A673 (cell line): Measurements from ENCODE around the gene FBXL2.

Source experiments
- EZH2 ChIP-seq: fragments of 200-600 bp; sonication (generic); IDR thresholded peaks from 2 replicates; pipeline ENCODE4 v1.6.1; 2017; ENCODE audit warnings: borderline replicate concordance, low read depth, mild to moderate bottlenecking, mixed read lengths, antibody characterized with exemption, low read length; ENCODE audit not compliant: poor library complexity, severe bottlenecking
- TF ChIP-seq, protein P1 (sequence below): fragments of 300-800, 200-600 bp; sonication (generic); conservative IDR thresholded peaks from 2 replicates; pipeline ENCODE4 v1.5.1; 2017; ENCODE audit warnings: low read depth, mild to moderate bottlenecking, antibody characterized with exemption, low read length, moderate library complexity, mixed read lengths

DNA sequence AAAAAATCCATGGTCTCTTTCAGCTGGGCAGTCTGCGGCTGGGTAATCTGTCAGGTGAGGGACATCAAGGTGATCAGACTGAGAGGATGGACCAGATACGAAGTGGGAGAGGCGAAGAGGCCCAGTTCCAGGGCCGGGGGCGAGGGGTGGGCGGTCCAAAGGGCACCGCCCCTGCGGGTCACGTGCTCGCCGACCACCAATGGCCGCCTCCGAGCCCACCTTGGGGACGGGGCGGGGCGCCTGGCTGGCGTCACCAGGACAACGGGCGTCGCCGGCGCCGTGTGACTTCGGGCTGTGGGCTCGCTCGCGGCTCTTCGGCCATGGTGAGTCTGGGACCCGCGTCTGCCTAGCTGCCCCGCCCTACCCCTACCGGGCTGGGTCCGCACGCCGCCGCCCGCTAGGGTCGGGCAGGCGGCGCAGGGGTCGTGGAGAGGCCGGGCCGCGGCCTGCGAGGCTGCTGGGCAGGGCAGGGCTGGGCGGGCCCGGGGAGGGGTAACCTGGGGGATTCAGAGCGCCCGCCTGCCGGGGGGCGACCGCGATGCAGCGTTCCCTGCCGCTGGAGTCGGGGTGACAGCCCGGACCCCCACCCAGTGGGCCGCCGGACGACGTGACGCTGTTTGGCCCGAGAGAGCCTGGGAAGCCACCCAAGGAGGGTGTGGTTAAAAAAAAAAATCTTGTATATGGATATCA is at the start of gene FBXL2:
- TF ChIP-seq, protein P1, sequence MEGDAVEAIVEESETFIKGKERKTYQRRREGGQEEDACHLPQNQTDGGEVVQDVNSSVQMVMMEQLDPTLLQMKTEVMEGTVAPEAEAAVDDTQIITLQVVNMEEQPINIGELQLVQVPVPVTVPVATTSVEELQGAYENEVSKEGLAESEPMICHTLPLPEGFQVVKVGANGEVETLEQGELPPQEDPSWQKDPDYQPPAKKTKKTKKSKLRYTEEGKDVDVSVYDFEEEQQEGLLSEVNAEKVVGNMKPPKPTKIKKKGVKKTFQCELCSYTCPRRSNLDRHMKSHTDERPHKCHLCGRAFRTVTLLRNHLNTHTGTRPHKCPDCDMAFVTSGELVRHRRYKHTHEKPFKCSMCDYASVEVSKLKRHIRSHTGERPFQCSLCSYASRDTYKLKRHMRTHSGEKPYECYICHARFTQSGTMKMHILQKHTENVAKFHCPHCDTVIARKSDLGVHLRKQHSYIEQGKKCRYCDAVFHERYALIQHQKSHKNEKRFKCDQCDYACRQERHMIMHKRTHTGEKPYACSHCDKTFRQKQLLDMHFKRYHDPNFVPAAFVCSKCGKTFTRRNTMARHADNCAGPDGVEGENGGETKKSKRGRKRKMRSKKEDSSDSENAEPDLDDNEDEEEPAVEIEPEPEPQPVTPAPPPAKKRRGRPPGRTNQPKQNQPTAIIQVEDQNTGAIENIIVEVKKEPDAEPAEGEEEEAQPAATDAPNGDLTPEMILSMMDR: no peak
- no peak for TF ChIP-seq EZH2
